Ectodermal cell (in vitro differentiated cells): ENCODE results near the gene MYLIP.

ENCODE experiments used
- H3K27ac ChIP-seq: 2 replicates; pipeline ENCODE4 v1.7.0; 2013; ENCODE audit warnings: mild to moderate bottlenecking, low read depth, low read length; ENCODE audit not compliant: insufficient read depth, poor library complexity, severe bottlenecking
- H3K27me3 ChIP-seq: 2 replicates; pipeline ENCODE4 v1.7.0; 2013; ENCODE audit warnings: mild to moderate bottlenecking, low read length; ENCODE audit not compliant: insufficient read depth, control insufficient read depth, poor library complexity, severe bottlenecking
- H3K36me3 ChIP-seq: one replicate; pipeline ENCODE4 v1.7.0; 2013; ENCODE audit warnings: low read length; ENCODE audit not compliant: control insufficient read depth, insufficient read depth
- H3K4me1 ChIP-seq: one replicate; pipeline ENCODE4 v1.7.0; 2013; ENCODE audit warnings: low read length; ENCODE audit not compliant: control insufficient read depth, insufficient read depth
- H3K4me3 ChIP-seq: 2 replicates; pipeline ENCODE4 v1.7.0; 2013; ENCODE audit warnings: low read depth, low read length, control low read depth; ENCODE audit not compliant: insufficient read depth
- H3K9me3 ChIP-seq: 2 replicates; pipeline ENCODE4 v1.7.0; 2013; ENCODE audit warnings: mild to moderate bottlenecking, low read length, moderate library complexity; ENCODE audit not compliant: control insufficient read depth
- WGBS, 2 experiments: methylation state at CpG; one replicate each; pipeline ENCODE4 v1.1.7; 2013; ENCODE audit warnings: missing lambda C conversion rate in 2 of 2; 5-methylcytosine and 5-hydroxymethylcytosine counted together

MYLIP gene

DNA sequence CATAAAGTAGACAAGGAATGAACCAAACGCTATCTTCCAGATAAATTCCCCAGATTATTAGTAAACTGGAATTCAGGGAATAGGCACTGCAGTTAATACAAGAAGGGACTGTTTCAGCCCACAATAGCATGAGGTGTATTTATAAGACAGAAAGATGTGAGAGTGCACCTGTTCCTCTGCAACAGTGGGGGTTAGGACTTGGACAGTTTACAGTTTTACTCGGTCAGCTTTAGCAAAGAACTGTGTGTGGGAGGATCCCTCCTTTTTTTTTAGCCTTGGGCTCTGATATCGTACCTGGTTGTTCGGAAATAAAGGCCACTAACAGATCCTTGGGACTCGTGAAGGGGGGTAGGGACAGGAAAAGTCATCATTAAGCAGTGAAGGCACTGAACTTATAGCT is 2.0 kb upstream of the MYLIP start:
- H3K4me1 ChIP-seq, result peaks cover 5% of the 10 kb centered on the region
- no peak overlapping the region for H3K4me3 ChIP-seq
- no peaks in the 10 kb centered on the region for H3K9me3 ChIP-seq
- peaks cover 16% of the 10 kb centered on the region for H3K27me3 ChIP-seq
- H3K27ac ChIP-seq, result no peak overlapping the region
- WGBS, 2 experiments, result 94 to 96% methylated on average over 5 of the region's 5 CpGs
- no peaks in the 10 kb centered on the region for H3K36me3 ChIP-seq

DNA sequence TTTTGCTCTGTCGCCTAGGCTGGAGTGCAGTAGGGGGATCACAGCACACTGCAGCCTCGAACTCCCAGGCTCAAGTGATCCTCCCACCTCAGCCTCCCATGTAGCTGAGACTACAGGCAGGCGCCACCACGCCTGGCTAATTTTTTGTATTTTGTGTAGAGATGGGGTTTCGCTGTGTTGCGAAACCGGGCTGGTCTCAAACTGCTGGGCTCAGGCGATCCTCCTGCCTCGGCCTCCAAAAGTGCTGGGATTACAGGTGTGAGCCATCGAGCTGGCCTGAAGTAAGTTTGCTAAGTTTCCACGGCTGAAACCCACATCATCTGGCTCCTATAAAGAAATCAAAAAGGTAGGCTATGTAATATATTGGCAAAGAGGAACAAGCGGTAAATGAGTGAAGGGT is 1.4 kb upstream of the MYLIP start:
- peaks cover 5% of the 10 kb centered on the region for H3K4me1 ChIP-seq

DNA sequence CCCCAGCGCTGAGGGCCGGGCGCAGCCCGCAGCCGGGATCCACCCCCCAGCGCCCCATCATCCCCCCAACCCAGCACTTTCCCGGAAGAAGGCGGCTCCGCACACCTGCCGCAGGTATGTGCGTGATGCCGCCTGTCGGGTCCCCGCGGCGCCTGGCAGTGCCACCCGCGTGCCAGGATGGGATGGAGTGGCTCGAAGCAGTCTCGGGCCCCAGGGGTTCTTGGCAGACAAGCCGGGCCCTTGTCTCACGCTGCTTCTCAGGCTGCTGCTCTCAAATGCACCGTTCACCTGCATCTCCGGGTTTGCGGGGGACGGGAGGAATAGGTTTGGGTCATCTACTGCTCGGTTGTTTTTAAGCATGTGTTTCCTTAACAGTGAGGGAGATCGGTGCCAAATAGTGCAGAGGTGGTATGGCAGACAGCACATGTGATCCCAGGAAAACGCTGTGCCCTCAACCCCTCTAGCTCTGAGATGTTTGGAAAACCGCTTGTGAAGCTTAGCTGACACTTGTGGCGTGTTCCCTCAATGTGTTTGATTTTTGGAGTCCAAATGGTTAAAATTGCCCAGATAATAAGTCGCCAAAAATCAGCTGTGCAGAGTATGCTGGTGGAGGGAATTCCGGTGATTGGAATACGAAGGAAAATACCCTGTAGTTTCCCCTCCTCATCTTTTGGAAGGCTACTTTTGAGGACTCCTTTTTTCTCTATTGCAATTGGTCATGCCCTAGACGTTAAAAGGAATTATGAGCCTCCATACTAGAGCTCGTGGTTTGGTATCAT is 926 bp downstream of the MYLIP start:
- WGBS, 2 experiments, result 3% methylated on average over 36 of the region's 36 CpGs
- Histone ChIP-seq H3K27ac (no peak overlapping the region), H3K27me3 (peaks cover 16% of the 10 kb centered on the region), H3K4me1 (peaks cover 5% of the 10 kb centered on the region), H3K9me3 (no peaks in the 10 kb centered on the region), H3K4me3 (peak overlapping the region; percentile 86), H3K36me3 (no peaks in the 10 kb centered on the region)

More for the DNA sequence above, 1.4 kb upstream of the MYLIP start:
- no peak overlapping the region for H3K4me3 ChIP-seq
- WGBS, 2 experiments, result 88 to 91% methylated on average over 12 of the region's 12 CpGs
- no peaks in the 10 kb centered on the region for H3K9me3 ChIP-seq
- H3K36me3 ChIP-seq, result no peaks in the 10 kb centered on the region
- peaks cover 16% of the 10 kb centered on the region for H3K27me3 ChIP-seq
- no peak overlapping the region for H3K27ac ChIP-seq

DNA sequence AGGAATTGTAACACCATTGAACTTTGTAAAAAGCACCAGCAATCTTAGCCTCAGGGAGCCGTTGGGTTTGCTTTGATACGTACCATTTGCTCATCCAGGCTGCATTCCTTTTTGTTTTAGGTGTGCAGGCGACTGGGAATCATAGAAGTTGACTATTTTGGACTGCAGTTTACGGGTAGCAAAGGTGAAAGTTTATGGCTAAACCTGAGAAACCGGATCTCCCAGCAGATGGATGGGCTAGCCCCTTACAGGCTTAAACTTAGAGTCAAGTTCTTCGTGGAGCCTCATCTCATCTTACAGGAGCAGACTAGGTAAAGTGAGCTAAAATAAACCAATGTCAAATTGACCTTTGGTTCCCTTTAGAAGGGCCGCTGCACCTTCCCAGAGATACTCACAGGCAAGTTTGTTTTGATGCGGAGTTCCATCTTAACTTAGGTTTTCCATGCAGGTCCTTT is 1.6 kb downstream of the MYLIP start:
- WGBS, 2 experiments, result 38 to 43% methylated on average over 8 of the region's 8 CpGs
- Histone ChIP-seq H3K9me3 (no peaks in the 10 kb centered on the region), H3K27me3 (peaks cover 16% of the 10 kb centered on the region), H3K4me1 (peaks cover 5% of the 10 kb centered on the region), H3K4me3 (peak overlapping the region; percentile 86), H3K27ac (no peak overlapping the region), H3K36me3 (no peaks in the 10 kb centered on the region)

DNA sequence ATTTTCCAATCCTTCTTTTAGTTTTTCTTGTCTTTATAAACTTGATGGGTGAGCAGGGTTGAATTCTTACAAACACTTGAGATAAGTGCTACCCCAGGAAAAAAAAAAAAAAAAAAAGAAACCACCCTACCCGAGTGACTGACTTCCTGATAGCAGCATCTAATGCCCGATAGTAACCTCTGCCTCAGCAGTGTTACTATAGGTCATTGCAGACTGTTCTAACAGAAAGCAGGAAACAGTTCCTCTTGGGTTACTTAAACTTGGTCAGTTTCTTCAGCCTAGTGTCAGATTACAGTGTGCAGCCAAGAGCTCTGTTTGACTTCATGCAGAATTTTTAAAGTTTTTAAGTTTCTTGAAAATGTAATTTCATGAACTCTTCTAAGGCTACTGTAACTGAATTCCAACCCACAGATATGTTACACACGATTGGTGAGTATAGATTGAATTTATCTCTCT is 2.1 kb downstream of the MYLIP start:
- H3K27ac ChIP-seq, result no peak overlapping the region
- no peaks in the 10 kb centered on the region for H3K36me3 ChIP-seq
- H3K27me3 ChIP-seq, result peaks cover 16% of the 10 kb centered on the region
- no peaks in the 10 kb centered on the region for H3K9me3 ChIP-seq
- peak overlapping the region; percentile 86 for H3K4me3 ChIP-seq
- peaks cover 5% of the 10 kb centered on the region for H3K4me1 ChIP-seq
- WGBS, 2 experiments, result 33 to 34% methylated on average over 3 of the region's 3 CpGs

DNA sequence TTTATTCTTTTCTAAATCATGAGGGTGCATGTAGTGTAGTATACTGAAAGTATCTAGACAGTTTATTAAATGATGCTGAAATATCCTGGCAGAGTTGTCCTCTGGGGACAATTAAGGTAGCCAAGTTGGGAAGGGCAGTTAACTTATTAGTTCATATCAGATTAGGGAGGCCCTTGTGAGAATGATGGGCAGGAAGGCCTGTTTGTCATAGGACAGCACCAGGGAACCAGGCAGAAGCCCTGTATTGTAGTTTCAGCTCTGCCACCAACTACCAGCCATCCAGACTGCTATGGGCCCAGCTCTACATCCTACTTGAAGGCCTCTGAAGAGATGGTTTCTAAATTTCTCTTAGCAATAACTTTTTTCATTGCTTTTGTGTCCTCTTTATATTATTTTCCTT is 4.0 kb downstream of the MYLIP start:
- Histone ChIP-seq H3K27me3 (peaks cover 16% of the 10 kb centered on the region), H3K4me1 (peaks cover 5% of the 10 kb centered on the region), H3K9me3 (no peaks in the 10 kb centered on the region), H3K27ac (no peak overlapping the region), H3K4me3 (no peak overlapping the region), H3K36me3 (no peaks in the 10 kb centered on the region)

DNA sequence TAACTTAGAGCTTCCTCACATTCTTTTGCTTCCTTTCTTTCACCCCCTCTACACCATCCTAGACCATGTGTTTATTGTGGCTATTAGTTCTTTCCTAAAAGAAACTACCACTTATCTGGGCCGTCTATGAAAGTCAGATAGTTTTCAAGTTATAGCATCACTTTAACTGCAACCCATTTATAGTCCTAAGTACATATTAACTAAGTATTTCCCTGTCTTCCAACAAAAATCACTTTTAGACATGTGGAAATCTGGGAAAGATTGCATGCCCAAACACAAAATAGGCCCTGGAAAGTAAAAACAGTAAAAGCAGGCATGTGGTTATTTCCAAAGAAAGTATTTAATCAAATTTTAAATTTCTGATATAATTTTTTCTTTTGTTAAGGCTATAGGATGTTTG is 5.5 kb downstream of the MYLIP start:
- Histone ChIP-seq H3K36me3 (no peaks in the 10 kb centered on the region), H3K27ac (no peak overlapping the region), H3K4me1 (peaks cover 5% of the 10 kb centered on the region), H3K27me3 (peaks cover 15% of the 10 kb centered on the region), H3K9me3 (no peaks in the 10 kb centered on the region), H3K4me3 (no peak overlapping the region)
- WGBS, 2 experiments, result 89 to 94% methylated on average over 1 of the region's 1 CpG

DNA sequence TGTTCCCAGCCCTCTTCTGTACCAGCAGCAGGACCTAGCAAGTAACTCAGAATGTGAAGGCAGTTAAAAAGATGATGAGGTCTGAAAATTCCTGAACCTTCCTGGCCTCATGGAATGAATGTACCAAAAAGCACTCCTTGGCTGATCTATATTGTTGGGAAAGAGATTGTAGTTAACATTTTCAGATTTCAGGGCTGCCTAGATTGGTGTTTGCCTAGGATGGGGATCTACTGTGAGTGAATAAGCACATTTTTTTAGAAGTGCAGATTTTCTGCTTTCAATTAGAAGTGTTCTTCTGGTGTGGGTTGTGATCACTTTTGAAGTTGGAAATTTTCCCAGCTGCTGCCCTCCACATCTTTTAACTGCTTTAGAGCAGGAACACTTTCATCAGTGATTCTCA is 6.2 kb downstream of the MYLIP start:
- H3K27me3 ChIP-seq, result peaks cover 9% of the 10 kb centered on the region
- no peaks in the 10 kb centered on the region for H3K36me3 ChIP-seq
- H3K9me3 ChIP-seq, result no peaks in the 10 kb centered on the region
- H3K27ac ChIP-seq, result no peak overlapping the region
- H3K4me3 ChIP-seq, result no peak overlapping the region
- H3K4me1 ChIP-seq, result peaks cover 5% of the 10 kb centered on the region

- Histone ChIP-seq H3K4me3 (no peak overlapping the region), H3K36me3 (no peaks in the 10 kb centered on the region), H3K9me3 (no peaks in the 10 kb centered on the region), H3K27me3 (no peaks in the 10 kb centered on the region), H3K4me1 (no peaks in the 10 kb centered on the region), H3K27ac (no peak overlapping the region)
- 88 to 100% methylated on average over 1 to 2 of the region's 3 CpGs for WGBS, 2 experiments
Measured at GRCh38 chr6:16136091-16136490, 7.2 kb downstream of the MYLIP start.

- WGBS, 2 experiments, result 88 to 96% methylated on average over 4 to 5 of the region's 5 CpGs
- H3K27ac ChIP-seq, result no peak overlapping the region
- no peaks in the 10 kb centered on the region for H3K27me3 ChIP-seq
- H3K4me3 ChIP-seq, result no peak overlapping the region
- no peaks in the 10 kb centered on the region for H3K9me3 ChIP-seq
- no peaks in the 10 kb centered on the region for H3K4me1 ChIP-seq
- H3K36me3 ChIP-seq, result no peaks in the 10 kb centered on the region
Measured at GRCh38 chr6:16136621-16137450, 8.0 kb downstream of the MYLIP start.
